Progenitor cell of endocrine pancreas (in vitro differentiated cells): ENCODE data around the gene LBX2. TPM values are rescaled to one million over a fixed set of nuclear protein-coding genes. Genes with fewer than 3 reads are reported as not detected.

Experiments used
- DNase-seq: peaks from one replicate; pipeline ENCODE4 v3.0.0; 2021; ENCODE audit warnings: low spot score; ENCODE audit not compliant: unreplicated experiment
- H3K27ac Mint-ChIP-seq: 2 replicates; pipeline ENCODE4 v1.8.0; 2021; ENCODE audit warnings: mild to moderate bottlenecking, moderate library complexity, mixed read lengths
- H3K27me3 Mint-ChIP-seq: 2 replicates; pipeline ENCODE4 v1.8.0; 2021; ENCODE audit warnings: mixed read lengths
- H3K36me3 Mint-ChIP-seq: 2 replicates; pipeline ENCODE4 v1.8.0; 2022; ENCODE audit warnings: mixed read lengths; ENCODE audit not compliant: insufficient read depth
- H3K4me1 Mint-ChIP-seq: 2 replicates; pipeline ENCODE4 v1.8.0; 2021; ENCODE audit warnings: low read depth, mixed read lengths
- H3K4me3 Mint-ChIP-seq: 2 replicates; pipeline ENCODE4 v1.8.0; 2021; ENCODE audit warnings: low read depth, mild to moderate bottlenecking, moderate library complexity, mixed read lengths
- H3K9me3 Mint-ChIP-seq: 2 replicates; pipeline ENCODE4 v1.8.0; 2021; ENCODE audit warnings: low read depth, mixed read lengths
- long read RNA-seq: library from polyadenylated mRNA; unstranded; transcript quantifications from one replicate; pipeline ENCODE4 v2.0.0, GENCODE V29; 2020
- total RNA-seq: library from RNA; stranded (reverse); gene quantifications from 2 replicates; pipeline ENCODE4 v1.2.1, GENCODE V29; 2021
- TF ChIP-seq, protein P1 (sequence below): fragments of 200-600 bp; sonication (generic); IDR thresholded peaks from one replicate; pipeline ENCODE4 v1.5.0; 2021; ENCODE audit warnings: antibody characterized with exemption, mild to moderate bottlenecking; ENCODE audit not compliant: unreplicated experiment

The LBX2 gene
- total RNA-seq = 7.3 and 9.3 TPM in 2 replicates
- long read RNA-seq, partial matches to known transcripts = 0 of 4 reads
- long read RNA-seq, other reads (novel, unspliced or antisense) = 2 of 4 reads

- H3K4me3 Mint-ChIP-seq = peak within 1 kb of the TSS; percentile 89
- peaks cover 31% of the 10 kb centered on the region for H3K4me1 Mint-ChIP-seq
- peaks cover 29% of the 10 kb centered on the region for H3K27me3 Mint-ChIP-seq
- DNase-seq = no peak
- no peaks in the 10 kb centered on the region for H3K9me3 Mint-ChIP-seq
- H3K36me3 Mint-ChIP-seq = peaks cover 6% of the 10 kb centered on the region
- TF ChIP-seq, protein P1, sequence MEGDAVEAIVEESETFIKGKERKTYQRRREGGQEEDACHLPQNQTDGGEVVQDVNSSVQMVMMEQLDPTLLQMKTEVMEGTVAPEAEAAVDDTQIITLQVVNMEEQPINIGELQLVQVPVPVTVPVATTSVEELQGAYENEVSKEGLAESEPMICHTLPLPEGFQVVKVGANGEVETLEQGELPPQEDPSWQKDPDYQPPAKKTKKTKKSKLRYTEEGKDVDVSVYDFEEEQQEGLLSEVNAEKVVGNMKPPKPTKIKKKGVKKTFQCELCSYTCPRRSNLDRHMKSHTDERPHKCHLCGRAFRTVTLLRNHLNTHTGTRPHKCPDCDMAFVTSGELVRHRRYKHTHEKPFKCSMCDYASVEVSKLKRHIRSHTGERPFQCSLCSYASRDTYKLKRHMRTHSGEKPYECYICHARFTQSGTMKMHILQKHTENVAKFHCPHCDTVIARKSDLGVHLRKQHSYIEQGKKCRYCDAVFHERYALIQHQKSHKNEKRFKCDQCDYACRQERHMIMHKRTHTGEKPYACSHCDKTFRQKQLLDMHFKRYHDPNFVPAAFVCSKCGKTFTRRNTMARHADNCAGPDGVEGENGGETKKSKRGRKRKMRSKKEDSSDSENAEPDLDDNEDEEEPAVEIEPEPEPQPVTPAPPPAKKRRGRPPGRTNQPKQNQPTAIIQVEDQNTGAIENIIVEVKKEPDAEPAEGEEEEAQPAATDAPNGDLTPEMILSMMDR = no peak
- peak within 1 kb of the TSS; percentile 93 for H3K27ac Mint-ChIP-seq
Measured at GRCh38 chr2:74499267-74499939, at the start of gene LBX2. TSS of gene LBX2 (minus strand) at chr2:74499603. CDS start at chr2:74499537, 66 bp downstream.

DNA sequence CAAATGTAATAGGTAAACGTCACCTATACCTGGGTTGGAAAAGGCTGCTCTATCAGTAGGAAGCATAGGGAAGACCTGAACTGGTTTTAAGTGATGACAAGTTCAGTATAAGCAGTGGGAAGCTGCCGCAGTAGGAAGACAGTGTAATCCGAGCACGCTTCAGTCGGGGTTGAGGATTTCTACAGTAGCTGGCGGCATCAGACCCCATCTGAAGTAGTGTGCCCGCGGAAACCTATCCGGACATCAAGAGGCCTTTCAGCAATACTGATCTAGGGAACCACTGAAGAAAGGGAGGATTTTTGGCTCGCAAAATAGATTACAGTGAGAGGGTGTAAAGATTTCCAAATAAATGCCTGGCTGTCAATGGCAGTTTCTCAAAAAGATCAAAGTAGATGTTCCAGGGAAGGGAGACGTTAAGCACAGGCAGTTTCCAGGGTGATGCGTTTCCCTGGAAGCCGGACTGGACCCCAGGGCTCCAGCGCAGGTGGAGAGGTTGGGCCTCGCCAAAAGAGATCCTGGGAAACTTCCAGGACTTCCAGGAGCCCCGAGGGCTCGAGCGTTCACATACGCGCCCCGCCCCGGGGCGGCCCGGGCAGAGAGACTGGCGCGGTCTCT is 49.0 kb upstream of the LBX2 start:
- Mint-ChIP-seq H3K27ac (peak overlapping the region; percentile 59), H3K36me3 (no peaks in the 10 kb centered on the region), H3K4me1 (peaks cover 13% of the 10 kb centered on the region), H3K9me3 (no peaks in the 10 kb centered on the region), H3K27me3 (peaks cover 32% of the 10 kb centered on the region), H3K4me3 (peak overlapping the region; percentile 77)
- TF ChIP-seq, protein P1 = no peak
- DNase-seq = no peak

DNA sequence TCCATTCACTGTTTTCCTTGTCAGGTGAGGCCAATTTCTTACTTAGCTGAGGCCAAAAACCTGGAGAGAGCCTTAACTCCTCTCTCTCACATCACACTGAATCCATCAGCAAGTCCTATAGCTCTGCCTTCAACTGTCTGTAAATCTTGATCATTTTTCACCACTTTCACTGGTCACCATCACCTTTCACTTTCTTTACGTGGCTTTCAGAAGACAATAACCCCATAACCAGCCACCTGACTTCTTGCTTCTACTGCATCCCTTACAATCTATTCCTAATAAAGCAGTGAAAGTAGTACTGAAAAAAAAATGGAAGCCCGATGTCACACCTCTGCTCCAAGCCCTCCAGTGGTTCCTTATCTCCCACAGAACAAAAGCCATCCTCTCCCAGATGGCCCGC is 46.6 kb upstream of the LBX2 start:
- Mint-ChIP-seq H3K27me3 (peaks cover 24% of the 10 kb centered on the region), H3K36me3 (no peaks in the 10 kb centered on the region), H3K27ac (no peak overlapping the region), H3K4me1 (peaks cover 8% of the 10 kb centered on the region), H3K9me3 (no peaks in the 10 kb centered on the region), H3K4me3 (no peak overlapping the region)
- TF ChIP-seq, protein P1 = no peak
- DNase-seq = no peak

DNA sequence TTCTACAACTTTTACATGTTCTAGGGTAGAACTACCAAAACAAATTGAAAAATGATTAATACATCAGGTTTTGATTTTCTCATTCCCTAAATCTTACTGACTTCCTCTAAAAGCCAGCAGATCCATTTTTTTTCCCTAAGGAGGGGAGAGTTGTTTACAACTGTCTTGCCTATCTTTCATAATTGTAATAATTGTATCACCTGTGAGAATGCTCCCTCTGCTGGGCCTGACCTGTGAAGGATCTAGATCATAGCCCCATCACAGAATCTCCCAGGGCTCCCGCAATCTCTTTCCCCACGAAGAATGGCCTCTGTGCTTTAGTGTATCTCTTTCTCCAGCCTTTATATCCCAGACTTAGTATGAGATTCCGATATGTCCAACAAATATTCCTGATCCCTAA is 45.2 kb upstream of the LBX2 start:
- Mint-ChIP-seq H3K36me3 (no peaks in the 10 kb centered on the region), H3K27ac (no peak overlapping the region), H3K27me3 (peaks cover 14% of the 10 kb centered on the region), H3K9me3 (no peaks in the 10 kb centered on the region), H3K4me1 (peaks cover 8% of the 10 kb centered on the region), H3K4me3 (no peak overlapping the region)
- no peak for DNase-seq
- TF ChIP-seq, protein P1 = no peak

DNA sequence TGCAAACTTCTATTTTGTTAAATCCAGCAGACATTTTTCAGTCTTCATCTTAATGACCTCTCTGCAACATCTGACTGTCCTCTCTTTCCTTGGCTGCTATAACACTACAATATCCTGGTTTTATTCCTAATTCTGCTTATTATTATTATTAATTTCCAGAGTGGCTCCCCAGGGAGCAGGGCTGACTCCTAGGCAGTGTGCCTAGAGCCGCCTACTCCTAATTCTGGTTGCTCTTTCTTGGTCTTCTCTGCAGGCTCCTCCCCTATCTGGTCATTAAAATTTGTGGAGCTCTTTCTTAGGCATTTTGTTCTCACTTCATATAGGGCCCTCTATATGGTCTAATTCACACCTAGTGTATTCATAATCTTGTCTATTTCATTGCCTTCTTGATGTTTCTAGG is 43.6 kb upstream of the LBX2 start:
- H3K4me3 Mint-ChIP-seq = no peak overlapping the region
- no peaks in the 10 kb centered on the region for H3K36me3 Mint-ChIP-seq
- TF ChIP-seq, protein P1 = no peak
- H3K9me3 Mint-ChIP-seq = no peaks in the 10 kb centered on the region
- DNase-seq = no peak
- peaks cover 1% of the 10 kb centered on the region for H3K4me1 Mint-ChIP-seq
- peaks cover 7% of the 10 kb centered on the region for H3K27me3 Mint-ChIP-seq
- no peak overlapping the region for H3K27ac Mint-ChIP-seq
